ENCODE data around the gene TMEM9B. TPM values are rescaled to one million over a fixed set of nuclear protein-coding genes. Genes with fewer than 3 reads are reported as not detected.

Gene TMEM9B
- total RNA-seq, 4 donors from 2014 or later = 20.5 to 93.9 (median 58.5) TPM

- Histone ChIP-seq H3K9me3 (no peaks in the 10 kb centered on the region), H3K4me1 (no peaks in the 10 kb centered on the region), H3K4me3 (no peak overlapping the region), H3K27me3 (no peaks in the 10 kb centered on the region), H3K27ac (no peak overlapping the region), H3K36me3 (no peaks in the 10 kb centered on the region)
- in situ Hi-C loops (cut with MboI; ENCODE audit: low pct_ligation_motif_present in 1 of 4, low pct_unique_long_range_greater_than_20kb in 1 of 4, low sequenced_read_pairs in 3 of 4) = no loop called here
- intact Hi-C loops (cut with DNase I; ENCODE audit: low total_unique reads) = no loop called here
- TF ChIP-seq POLR2A (IDR thresholded peaks at IDR 0.05) = no peak
- TF ChIP-seq POLR2AphosphoS5 (IDR thresholded peaks at IDR 0.05) = no peak
- no peak for TF ChIP-seq EP300 (IDR thresholded peaks at IDR 0.05; ENCODE audit: low read depth)
- TF ChIP-seq CTCF (IDR thresholded peaks at IDR 0.05) = no peak
- 79 to 88% methylated on average over 6 to 9 of the region's 9 CpGs for WGBS, 2 donors (ENCODE audit: low coverage in 1 of 2)
- DNase-seq = no peak
Measured at GRCh38 chr11:8928981-8929615, 35.1 kb downstream of the TMEM9B start.

DNA sequence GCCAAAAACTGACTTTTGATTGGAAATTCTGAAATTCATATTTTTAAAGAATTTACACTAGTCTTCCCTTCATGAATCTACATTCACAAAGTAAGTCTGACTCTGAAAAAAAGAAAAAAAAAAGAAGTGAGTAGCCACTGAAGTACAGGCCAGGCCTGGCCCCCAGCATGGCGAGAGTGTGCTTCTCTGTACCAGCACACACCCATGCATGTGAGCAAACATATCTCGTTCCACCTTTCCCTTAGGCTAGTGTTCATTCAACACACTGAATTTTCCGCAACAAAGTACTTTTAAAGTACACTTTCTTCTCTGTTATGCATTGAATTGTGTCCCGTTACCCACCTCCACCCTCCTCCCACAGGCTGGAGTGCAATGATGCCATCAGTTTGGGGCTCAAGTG, 36.0 kb downstream of the TMEM9B start:
- no peaks in the 10 kb centered on the region for H3K9me3 ChIP-seq
- 94% methylated on average over 4 of the region's 4 CpGs for WGBS, 2 donors (ENCODE audit: low coverage in 1 of 2)
- intact Hi-C loops (cut with DNase I; ENCODE audit: low total_unique reads) (no loop called here), in situ Hi-C loops (cut with MboI; ENCODE audit: low pct_ligation_motif_present in 1 of 4, low pct_unique_long_range_greater_than_20kb in 1 of 4, low sequenced_read_pairs in 3 of 4) (no loop called here)
- TF ChIP-seq EP300 (IDR thresholded peaks at IDR 0.05; ENCODE audit: low read depth) = no peak
- no peak for TF ChIP-seq POLR2AphosphoS5 (IDR thresholded peaks at IDR 0.05)
- no peak for TF ChIP-seq CTCF (IDR thresholded peaks at IDR 0.05)
- no peak for TF ChIP-seq POLR2A (IDR thresholded peaks at IDR 0.05)
- H3K27me3 ChIP-seq = no peaks in the 10 kb centered on the region
- H3K27ac ChIP-seq = no peak overlapping the region
- no peaks in the 10 kb centered on the region for H3K4me1 ChIP-seq
- no peak overlapping the region for H3K4me3 ChIP-seq
- no peak for DNase-seq
- no peaks in the 10 kb centered on the region for H3K36me3 ChIP-seq

DNA sequence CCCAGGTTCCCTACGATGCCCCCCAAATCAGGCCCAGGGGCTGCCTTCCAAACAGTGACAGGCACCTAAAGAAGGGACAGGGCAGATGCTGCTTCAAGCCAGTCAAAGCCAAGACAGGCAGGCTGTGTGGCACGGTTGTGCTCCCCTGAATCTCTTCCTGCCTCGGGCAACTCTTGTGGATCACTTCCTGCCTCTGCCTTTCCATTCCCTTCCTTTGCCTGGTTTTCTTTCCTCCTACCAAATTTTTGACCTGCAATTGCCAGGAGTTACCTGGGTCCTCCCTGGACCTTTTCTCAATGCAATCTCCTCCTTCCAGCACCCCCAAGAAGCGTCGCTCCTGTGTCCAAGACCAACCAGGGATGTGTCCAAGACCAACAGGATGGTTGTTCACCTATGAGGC, 37.0 kb downstream of the TMEM9B start:
- Histone ChIP-seq H3K9me3 (no peaks in the 10 kb centered on the region), H3K27me3 (no peaks in the 10 kb centered on the region), H3K4me1 (no peaks in the 10 kb centered on the region), H3K27ac (no peak overlapping the region), H3K4me3 (no peak overlapping the region), H3K36me3 (peaks cover 0 to 6% (median 0%) of the 10 kb centered on the region in 4 donors)
- DNase-seq = no peak
- no peak for TF ChIP-seq POLR2A (IDR thresholded peaks at IDR 0.05)
- TF ChIP-seq EP300 (IDR thresholded peaks at IDR 0.05; ENCODE audit: low read depth) = no peak
- no peak for TF ChIP-seq POLR2AphosphoS5 (IDR thresholded peaks at IDR 0.05)
- TF ChIP-seq CTCF (IDR thresholded peaks at IDR 0.05) = no peak
- in situ Hi-C loops (cut with MboI; ENCODE audit: low pct_ligation_motif_present in 1 of 4, low pct_unique_long_range_greater_than_20kb in 1 of 4, low sequenced_read_pairs in 3 of 4) (no loop called here), intact Hi-C loops (cut with DNase I; ENCODE audit: low total_unique reads) (no loop called here)
- 85 to 100% methylated on average over 1 to 5 of the region's 5 CpGs for WGBS, 2 donors (ENCODE audit: low coverage in 1 of 2)

DNA sequence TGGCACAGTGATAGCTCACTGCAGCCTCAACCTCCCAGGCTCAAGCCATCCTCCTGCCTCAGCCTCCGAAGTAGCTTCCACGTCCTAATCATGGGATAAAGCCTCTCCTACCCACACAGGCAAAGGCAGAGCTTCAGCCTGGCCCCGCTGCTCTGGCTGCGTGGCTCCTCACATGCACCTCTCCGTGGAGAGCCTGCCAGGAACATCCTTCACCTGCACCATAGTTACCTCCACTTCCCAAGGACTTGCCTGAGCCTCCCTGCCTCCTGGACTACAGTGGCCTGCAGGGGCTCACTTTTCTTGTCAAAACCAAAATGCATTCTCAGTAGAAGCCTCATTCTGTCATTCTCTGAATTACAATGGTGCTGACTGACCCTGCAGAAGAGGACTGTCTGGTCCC, 38.0 kb downstream of the TMEM9B start:
- in situ Hi-C loops (cut with MboI; ENCODE audit: low pct_ligation_motif_present in 1 of 4, low pct_unique_long_range_greater_than_20kb in 1 of 4, low sequenced_read_pairs in 3 of 4) = no loop called here
- intact Hi-C loops (cut with DNase I; ENCODE audit: low total_unique reads) = no loop called here
- 89 to 93% methylated on average over 2 to 5 of the region's 5 CpGs for WGBS, 2 donors (ENCODE audit: low coverage in 1 of 2)
- Histone ChIP-seq H3K27me3 (no peaks in the 10 kb centered on the region), H3K4me3 (no peak overlapping the region), H3K27ac (no peak overlapping the region), H3K4me1 (no peaks in the 10 kb centered on the region), H3K36me3 (peaks cover 0 to 15% (median 0%) of the 10 kb centered on the region in 4 donors), H3K9me3 (no peaks in the 10 kb centered on the region)
- TF ChIP-seq EP300 (IDR thresholded peaks at IDR 0.05; ENCODE audit: low read depth) = no peak
- TF ChIP-seq CTCF (IDR thresholded peaks at IDR 0.05) = no peak
- TF ChIP-seq POLR2AphosphoS5 (IDR thresholded peaks at IDR 0.05) = no peak
- TF ChIP-seq POLR2A (IDR thresholded peaks at IDR 0.05) = no peak
- DNase-seq = no peak
